NCI-H446 (cell line): ENCODE measurements around the gene ZDHHC5.
"Not testable (repeated sequence)": the region's sequence is repeated elsewhere in the genome, so short reads cannot be mapped to it uniquely, and the experiment has no call there.

Source experiments
- DNase-seq, 2 experiments: peaks; one replicate each; lab custom pipeline; 2025; lab: John Stamatoyannopoulos, UW

ZDHHC5 gene

GRCh38 chr11:57644748-57645688, 22.9 kb upstream of the ZDHHC5 start:
- DNase-seq, result peak; percentile 70 to 72

- DNase-seq, result no peak
Measured at GRCh38 chr11:57645689-57646085, 22.2 kb upstream of the ZDHHC5 start.

GRCh38 chr11:57646194-57646798, 21.6 kb upstream of the ZDHHC5 start:
- no peak for DNase-seq

- DNase-seq, result no peak
Measured at GRCh38 chr11:57646799-57647303, 21.1 kb upstream of the ZDHHC5 start.

- no peak for DNase-seq
Measured at GRCh38 chr11:57647372-57647771, 20.5 kb upstream of the ZDHHC5 start.

- no peak for DNase-seq
Measured at GRCh38 chr11:57647960-57648800, 19.7 kb upstream of the ZDHHC5 start.

- DNase-seq, result no peak
Measured at GRCh38 chr11:57648801-57649735, 18.8 kb upstream of the ZDHHC5 start.

- peak in 1 of 2 experiments; percentile 45 for DNase-seq
Measured at GRCh38 chr11:57649826-57650738, 17.8 kb upstream of the ZDHHC5 start, which contains the start of gene YPEL4. TSS of gene YPEL4 (minus strand) at chr11:57649912. CDS start at chr11:57647107, 2,805 bp downstream.

- no peak for DNase-seq
Measured at GRCh38 chr11:57650739-57651090, 17.2 kb upstream of the ZDHHC5 start.

- DNase-seq, result no peak
Measured at GRCh38 chr11:57651408-57651807, 16.5 kb upstream of the ZDHHC5 start.

- DNase-seq, result not testable (repeated sequence)
Measured at GRCh38 chr11:57652230-57652629, 15.7 kb upstream of the ZDHHC5 start.

GRCh38 chr11:57652662-57653061, 15.3 kb upstream of the ZDHHC5 start:
- no peak for DNase-seq

- no peak for DNase-seq
Measured at GRCh38 chr11:57653163-57653562, 14.8 kb upstream of the ZDHHC5 start.

GRCh38 chr11:57656885-57657193, 11.1 kb upstream of the ZDHHC5 start:
- DNase-seq, result no peak

GRCh38 chr11:57657194-57658022, 10.5 kb upstream of the ZDHHC5 start, which contains the start of gene CLP1:
TSS of gene CLP1 (plus strand) at chr11:57657762. CDS start at chr11:57659477, 1,715 bp downstream.
- peak; percentile 98 to 99 for DNase-seq

GRCh38 chr11:57658023-57658361, 9.9 kb upstream of the ZDHHC5 start:
- no peak for DNase-seq

- DNase-seq, result no peak
Measured at GRCh38 chr11:57659669-57660068, 8.2 kb upstream of the ZDHHC5 start.

- no peak for DNase-seq
Measured at GRCh38 chr11:57662893-57663292, 5.0 kb upstream of the ZDHHC5 start.

- no peak for DNase-seq
Measured at GRCh38 chr11:57663975-57664374, 3.9 kb upstream of the ZDHHC5 start.
